NB4 (cell line): Measurements from ENCODE around the gene AHCTF1.
"Not testable (repeated sequence)": the region's sequence is repeated elsewhere in the genome, so short reads cannot be mapped to it uniquely, and the experiment has no call there.

Source experiments
- CTCF ChIP-seq: IDR thresholded peaks from one replicate; pipeline ENCODE4 v1.5.1; 2012; ENCODE audit warnings: low read depth, low read length
- MAX ChIP-seq: IDR thresholded peaks from 2 replicates; pipeline ENCODE4 v1.6.1; 2011; ENCODE audit warnings: low read depth, low read length
- POLR2A ChIP-seq: IDR thresholded peaks from 2 replicates; pipeline ENCODE4 v1.6.1; 2011; ENCODE audit warnings: mild to moderate bottlenecking; ENCODE audit not compliant: insufficient read length; ENCODE audit errors: extremely low read depth

- TF ChIP-seq POLR2A, CTCF, MAX: not testable (repeated sequence)
These were observed 109.6 kb downstream of the AHCTF1 start for GRCh38 chr1:246822154-246822553.
